ENCODE data around the gene C1orf116. TPM values are rescaled to one million over a fixed set of nuclear protein-coding genes. Genes with fewer than 3 reads are reported as not detected.

The C1orf116 gene
- total RNA-seq, 2 donors from 2014 or later = 0.06 TPM; not detected in 1

Other genes with a start within 250 kb of the C1orf116 start
- gene IL20, start 167.1 kb downstream of the C1orf116 start, total RNA-seq = not detected
- gene IL24, start 135.3 kb downstream of the C1orf116 start, total RNA-seq = 10 to 100 TPM; 19.0 to 22.2 TPM
- gene FCMR, start 110.8 kb downstream of the C1orf116 start, total RNA-seq = 10 to 100 TPM; 31.4 to 37.3 TPM
- gene PIGR, start 86.3 kb downstream of the C1orf116 start, total RNA-seq = under 1 TPM in 1 of 2 donors, not detected in 1; 0.05 TPM
- not detected for gene FCAMR, start 62.3 kb downstream of the C1orf116 start, total RNA-seq
- gene YOD1, start 18.5 kb upstream of the C1orf116 start, total RNA-seq = 10 to 100 TPM in 1 of 2 donors, 1 to 10 TPM in 1; 6.6 to 23.4 TPM
- 1 to 10 TPM; 3.8 to 6.9 TPM for gene PFKFB2, start 20.5 kb upstream of the C1orf116 start, total RNA-seq
- gene C4BPB, start 56.1 kb upstream of the C1orf116 start, total RNA-seq = 1 to 10 TPM; 8.3 to 8.9 TPM
- not detected for gene C4BPA, start 71.5 kb upstream of the C1orf116 start, total RNA-seq